Measurements from ENCODE around the gene CELA1.
"Not testable (repeated sequence)": the region's sequence is repeated elsewhere in the genome, so short reads cannot be mapped to it uniquely, and the experiment has no call there.

Gene CELA1

GRCh38 chr12:51341251-51342007 is 5.0 kb downstream of the CELA1 start:
- peak; percentile 42 to 81 (median 59) for DNase-seq

GRCh38 chr12:51339750-51340149 is 6.7 kb downstream of the CELA1 start:
- DNase-seq: no peak

GRCh38 chr12:51337336-51337735 is 9.1 kb downstream of the CELA1 start:
- not testable (repeated sequence) for DNase-seq

GRCh38 chr12:51335931-51336330 is 10.5 kb downstream of the CELA1 start:
- DNase-seq: no peak

- no peak for DNase-seq
These were observed 11.7 kb downstream of the CELA1 start for GRCh38 chr12:51334764-51335163.

- DNase-seq: no peak
These were observed 12.9 kb downstream of the CELA1 start for GRCh38 chr12:51333536-51333935.

GRCh38 chr12:51330186-51330585 is 16.3 kb downstream of the CELA1 start:
- no peak for DNase-seq

GRCh38 chr12:51329742-51330141 is 16.7 kb downstream of the CELA1 start:
- DNase-seq: peak in 3 of 6 experiments; percentile 11 to 47 (median 43)

GRCh38 chr12:51328587-51328986 is 17.9 kb downstream of the CELA1 start:
- no peak for DNase-seq

- peak in 1 of 6 experiments; percentile 16 for DNase-seq
These were observed 19.6 kb downstream of the CELA1 start for GRCh38 chr12:51326698-51327439.

- DNase-seq: no peak
These were observed 21.5 kb downstream of the CELA1 start for GRCh38 chr12:51324953-51325352.

- peak; percentile 47 to 66 (median 62) for DNase-seq
These were observed 22.2 kb downstream of the CELA1 start, which contains the start of gene BIN2 for GRCh38 chr12:51323966-51324895. Gene BIN2, minus strand, starts transcription at chr12:51324174. Its CDS starts 72 bp downstream, at chr12:51324102.

GRCh38 chr12:51323317-51323960 is 23.0 kb downstream of the CELA1 start:
- peak; percentile 34 to 67 (median 56) for DNase-seq

GRCh38 chr12:51322452-51322851 is 24.0 kb downstream of the CELA1 start:
- DNase-seq: no peak

- DNase-seq: no peak
These were observed 24.6 kb downstream of the CELA1 start for GRCh38 chr12:51321882-51322281.

- DNase-seq: peak in 1 of 6 experiments; percentile 45
These were observed 25.7 kb downstream of the CELA1 start for GRCh38 chr12:51320695-51321320.

- no peak for DNase-seq
These were observed 26.2 kb downstream of the CELA1 start for GRCh38 chr12:51320311-51320694.

GRCh38 chr12:51318846-51319599 is 27.5 kb downstream of the CELA1 start:
- peak; percentile 11 to 76 (median 44) for DNase-seq

GRCh38 chr12:51318057-51318806 is 28.2 kb downstream of the CELA1 start:
- DNase-seq: peak in 1 of 6 experiments; percentile 26

GRCh38 chr12:51311389-51311788 is 35.1 kb downstream of the CELA1 start:
- DNase-seq: no peak

Data from stimulated activated naive CD4-positive, alpha-beta T cell (primary cell).